Measurements from ENCODE around the gene BTBD9.

DNA sequence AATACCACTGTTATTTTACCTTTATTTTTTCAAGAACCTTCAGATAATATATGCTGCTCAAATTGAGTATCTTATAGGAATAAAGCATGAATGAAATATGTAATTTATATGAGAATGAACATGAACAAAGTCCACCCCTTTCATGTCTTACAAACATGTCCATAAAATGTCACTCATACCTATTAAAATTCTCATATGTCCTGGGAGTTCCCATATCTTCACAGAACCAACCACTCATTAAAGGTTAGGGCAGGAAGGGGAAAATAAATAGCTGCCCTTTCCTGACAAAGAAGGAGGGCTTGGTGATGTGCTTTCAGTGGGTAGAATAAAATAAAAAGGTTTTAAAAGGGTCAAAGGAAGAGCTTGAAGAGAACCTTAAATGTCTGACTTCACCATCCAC is 125.3 kb downstream of the BTBD9 start:
- TF ChIP-seq POLR2A (IDR thresholded peaks at IDR 0.05; ENCODE audit: low read depth, low read length) (no peak), POLR2AphosphoS5 (IDR thresholded peaks at IDR 0.05; ENCODE audit: low read depth, low read length) (no peak)
